ENCODE measurements around the gene CTPS2.
"Not testable (repeated sequence)": the region's sequence is repeated elsewhere in the genome, so short reads cannot be mapped to it uniquely, and the experiment has no call there.

Gene CTPS2

DNA sequence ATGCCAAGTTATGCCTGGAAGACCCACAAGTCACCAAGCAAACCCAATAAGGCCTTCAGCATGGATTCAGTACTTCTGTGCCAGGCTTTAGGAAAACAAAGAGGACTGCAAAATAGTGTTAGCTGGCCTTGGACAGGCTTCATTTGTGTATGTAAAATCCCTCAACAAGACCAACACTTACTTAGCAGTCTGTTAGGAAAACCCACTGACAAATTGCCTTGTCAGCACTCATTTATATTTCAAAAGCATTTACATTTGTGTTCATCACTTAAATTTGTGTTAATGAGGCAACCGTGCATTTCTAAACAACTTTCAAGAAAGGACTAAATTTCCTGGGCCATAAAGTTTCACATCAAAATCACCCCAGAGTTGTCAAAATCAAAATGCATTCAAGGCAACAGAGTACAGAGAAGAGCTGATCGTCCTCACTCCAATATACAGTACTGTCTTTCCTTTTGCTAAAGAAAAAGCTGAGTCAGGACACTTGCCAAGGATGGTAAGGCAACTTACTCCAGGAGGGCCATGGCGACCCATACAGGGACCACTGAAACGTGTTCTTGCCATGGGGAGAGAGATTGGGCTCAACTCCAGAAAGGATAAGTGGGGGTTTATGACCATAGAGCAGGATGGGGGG lies 61.0 kb downstream of the CTPS2 start:
- DNase-seq = no peak

DNA sequence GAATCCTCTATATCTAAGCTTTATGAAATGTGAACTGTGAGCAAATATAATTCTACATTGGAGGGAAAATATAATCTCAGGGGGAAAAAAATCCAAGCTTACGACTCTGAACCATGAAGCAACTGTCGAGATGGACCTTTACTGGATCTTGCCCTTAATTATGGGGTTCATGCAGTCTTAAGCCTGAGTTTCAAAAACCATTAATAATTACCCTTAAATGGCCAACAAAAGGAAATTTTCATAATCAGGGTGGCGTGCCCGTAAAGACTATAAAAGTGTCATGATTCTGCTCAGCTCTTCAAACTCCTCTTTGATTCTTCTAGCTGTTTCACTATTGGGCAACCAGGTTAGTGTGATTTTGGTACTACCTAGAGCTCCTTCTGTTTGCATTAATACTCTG lies 62.6 kb downstream of the CTPS2 start, which contains the start of gene S100G:
Gene S100G, plus strand, starts transcription at position 301 of the 400 bp plus-strand sequence. CDS start 849 bp downstream, outside the sequence.
- no peak for DNase-seq

GRCh38 chrX:16646366-16647138 lies 65.9 kb downstream of the CTPS2 start:
- no peak for DNase-seq

GRCh38 chrX:16643176-16643575 lies 69.3 kb downstream of the CTPS2 start:
- DNase-seq = no peak

- no peak for DNase-seq
These were observed 71.6 kb downstream of the CTPS2 start for GRCh38 chrX:16640823-16641222.

- DNase-seq = no peak
These were observed 72.5 kb downstream of the CTPS2 start for GRCh38 chrX:16639966-16640365.

- no peak for DNase-seq
These were observed 73.9 kb downstream of the CTPS2 start for GRCh38 chrX:16638533-16638932.

- no peak for DNase-seq
These were observed 76.9 kb downstream of the CTPS2 start for GRCh38 chrX:16635596-16635995.

- DNase-seq = no peak
These were observed 77.4 kb downstream of the CTPS2 start for GRCh38 chrX:16635040-16635439.

DNA sequence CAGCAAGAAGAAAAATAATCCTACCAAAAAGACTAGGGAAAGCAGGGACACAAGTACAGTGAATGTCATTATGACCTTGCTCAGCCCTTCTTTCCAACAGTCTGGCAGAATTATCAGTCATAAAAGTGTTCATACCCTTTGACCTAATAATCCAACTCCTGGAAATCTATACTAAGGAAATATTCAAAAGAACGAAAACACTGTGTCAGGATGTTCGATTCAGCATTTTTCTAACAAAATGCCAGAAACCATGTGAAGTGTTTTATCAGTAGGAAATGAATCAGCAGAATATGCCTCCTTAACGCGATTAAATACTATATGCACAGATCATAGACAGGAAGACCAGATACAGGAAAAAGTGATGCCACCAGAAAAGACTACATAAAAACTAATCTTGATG lies 78.7 kb downstream of the CTPS2 start:
- no peak for DNase-seq

DNA sequence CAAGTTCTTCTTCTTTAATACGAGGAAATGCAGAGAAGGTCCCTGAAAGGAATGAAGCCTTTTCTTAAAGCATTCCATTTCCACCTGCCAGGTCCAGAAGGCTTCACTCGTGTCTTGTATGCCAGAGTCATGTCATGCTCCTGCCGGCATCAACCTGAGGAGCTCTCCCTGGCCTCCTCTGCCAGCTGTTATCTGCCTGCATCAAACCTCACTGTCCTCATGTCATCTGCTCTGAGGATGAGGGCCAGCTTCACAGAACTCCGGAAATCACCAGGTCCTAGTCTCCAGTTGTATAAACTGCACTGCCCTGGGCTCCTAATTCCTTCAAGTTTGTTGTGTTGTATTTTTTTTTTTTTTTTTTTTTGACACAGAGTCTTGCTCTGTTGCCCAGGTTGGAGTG lies 82.6 kb downstream of the CTPS2 start:
- DNase-seq = no peak

GRCh38 chrX:16628946-16629595 lies 83.4 kb downstream of the CTPS2 start:
- DNase-seq = no peak

GRCh38 chrX:16628511-16628910 lies 84.0 kb downstream of the CTPS2 start:
- DNase-seq = not testable (repeated sequence)

DNA sequence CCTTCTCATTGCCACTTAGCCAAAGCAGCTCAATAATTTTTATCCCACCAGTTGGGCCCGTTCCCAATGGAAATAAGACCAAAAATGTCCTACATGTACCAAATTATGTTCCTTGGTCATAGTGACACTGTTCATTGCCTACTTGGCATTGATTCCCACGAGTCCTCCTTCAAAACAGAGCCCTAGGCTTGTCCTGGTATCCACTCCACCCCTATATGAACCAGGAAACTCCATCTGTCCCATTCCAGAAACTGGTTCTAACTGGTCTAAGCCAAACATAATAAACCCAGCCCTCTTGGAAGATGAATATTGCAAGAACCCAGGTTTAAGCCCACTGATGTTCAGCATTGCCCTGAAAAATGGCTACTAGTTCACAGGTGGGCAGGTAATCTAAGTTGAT lies 93.4 kb downstream of the CTPS2 start:
- DNase-seq = no peak

GRCh38 chrX:16618422-16618821 lies 94.0 kb downstream of the CTPS2 start:
- DNase-seq = no peak

DNA sequence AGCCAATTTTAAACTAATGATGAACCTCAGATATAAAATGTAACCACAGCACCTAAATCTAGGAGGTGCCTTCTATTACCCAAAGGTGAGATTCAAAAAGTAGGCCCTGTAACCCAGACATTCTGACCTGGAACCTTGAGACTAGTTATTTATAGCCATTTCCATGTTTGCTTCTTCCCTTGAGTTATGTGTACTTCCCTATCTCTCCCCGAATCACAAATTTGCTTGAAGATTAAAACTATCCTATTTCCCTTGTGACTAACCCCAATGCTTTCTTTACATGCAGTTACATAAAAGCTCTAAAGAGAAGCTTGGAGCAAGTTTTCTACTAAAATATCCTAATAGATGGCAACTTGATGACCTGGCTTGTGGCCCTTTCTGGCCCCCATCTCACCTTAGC lies 95.1 kb downstream of the CTPS2 start:
- no peak for DNase-seq

DNA sequence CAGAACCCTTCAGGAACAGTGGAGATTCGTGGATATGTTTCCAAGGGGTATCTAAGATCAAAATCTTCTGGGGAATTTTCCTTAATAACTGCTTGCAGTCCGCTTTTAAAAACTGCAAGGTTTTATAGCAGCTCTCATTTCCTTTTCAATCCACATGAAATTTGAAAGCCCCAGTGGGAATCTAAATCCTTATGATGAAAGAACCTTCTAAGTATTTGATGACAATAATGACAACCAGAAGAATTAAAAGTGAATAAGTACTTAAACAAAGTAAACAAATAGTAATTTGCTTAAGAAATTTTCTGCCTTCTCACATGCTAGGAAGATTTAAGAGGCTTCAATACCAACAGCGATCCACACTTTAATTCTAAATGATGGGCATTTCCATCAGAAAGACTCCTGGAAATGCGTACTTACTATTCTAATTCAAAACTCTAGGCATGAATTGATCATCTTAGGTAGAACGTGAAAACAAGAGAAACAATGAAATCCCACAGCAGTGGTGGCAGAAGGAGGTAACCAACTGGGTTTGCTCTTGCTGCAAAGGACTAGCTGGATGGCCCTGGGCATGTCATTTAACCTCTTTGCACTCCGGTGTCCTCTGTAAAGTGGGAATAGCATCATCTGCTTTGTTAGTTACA lies 100.1 kb downstream of the CTPS2 start:
- no peak for DNase-seq

GRCh38 chrX:16610654-16611053 lies 101.8 kb downstream of the CTPS2 start:
- not testable (repeated sequence) for DNase-seq

- no peak for DNase-seq
These were observed 102.3 kb downstream of the CTPS2 start for GRCh38 chrX:16610121-16610621.

- DNase-seq = no peak
These were observed 106.2 kb downstream of the CTPS2 start for GRCh38 chrX:16606142-16606720.

DNA sequence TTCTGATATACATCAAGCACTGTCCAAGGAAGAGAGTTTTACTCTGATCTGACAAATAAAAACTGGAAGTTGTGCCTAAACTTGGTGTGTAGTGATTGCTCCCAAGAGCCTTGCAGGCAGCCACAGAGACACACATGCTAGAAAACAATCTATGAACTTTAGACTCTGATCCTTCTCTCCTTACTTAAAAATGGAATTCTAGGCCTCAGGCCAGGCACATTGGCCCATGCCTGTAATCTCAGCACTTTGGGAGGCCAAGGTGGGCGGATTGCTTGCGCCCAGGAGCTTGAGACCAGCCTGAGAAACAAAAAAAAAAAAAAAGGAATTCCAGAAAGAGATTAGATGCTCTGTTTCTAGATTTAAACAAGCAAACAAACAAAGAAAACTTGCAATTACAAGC lies 108.1 kb downstream of the CTPS2 start:
- no peak for DNase-seq

DNA sequence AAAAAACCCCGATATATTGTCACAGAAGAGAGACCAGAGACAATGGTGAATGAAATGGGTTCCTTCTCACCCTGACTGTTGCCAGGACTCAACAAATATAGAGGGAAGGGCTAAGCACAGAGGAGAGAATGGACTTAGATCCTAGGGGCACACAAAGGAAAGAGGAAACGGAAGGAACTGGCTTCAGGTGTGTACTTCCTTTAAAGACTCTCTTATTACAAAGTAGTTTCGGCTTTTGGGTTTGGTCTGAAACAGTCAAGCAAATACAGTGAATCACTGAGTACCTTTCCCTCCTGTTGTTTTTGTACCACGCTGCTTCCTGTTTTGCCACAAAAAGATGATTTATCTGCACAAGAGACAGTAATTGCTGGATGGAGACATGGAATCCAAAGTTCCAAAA lies 108.6 kb downstream of the CTPS2 start:
- DNase-seq = no peak

GRCh38 chrX:16603235-16603634 lies 109.2 kb downstream of the CTPS2 start:
- not testable (repeated sequence) for DNase-seq
